ENCODE data around the gene FBLN7. TPM values are rescaled to one million over a fixed set of nuclear protein-coding genes. Genes with fewer than 3 reads are reported as not detected.

FBLN7 gene
- total and polyA plus RNA-seq, 4 donors, result 0.77 to 7.0 (median 1.9) TPM

DNA sequence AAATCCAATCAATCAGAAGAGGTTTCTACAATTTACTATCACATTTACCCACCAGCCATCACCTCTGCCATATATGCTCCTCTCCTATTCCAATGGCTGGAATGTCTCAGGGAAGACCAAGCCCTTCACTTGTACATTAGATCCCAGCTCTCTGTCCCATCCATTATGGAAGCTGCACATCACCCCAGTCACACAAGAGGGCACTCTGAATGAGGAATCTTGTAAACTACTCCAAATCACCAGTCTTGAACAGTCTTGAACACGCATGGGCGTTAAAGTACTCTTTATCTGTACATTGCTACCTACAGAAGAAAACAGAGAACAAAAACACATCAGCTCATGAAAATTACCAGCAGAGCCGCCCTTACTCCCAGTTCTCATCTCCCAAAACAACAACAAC lies 78.0 kb downstream of the FBLN7 start:
- no peak for TF ChIP-seq CTCF (IDR thresholded peaks at IDR 0.05; ENCODE audit: control extremely low read depth, extremely low read depth)
- peaks cover 0 to 2% (median under 1%) of the 10 kb centered on the region in 4 donors for H3K9me3 ChIP-seq (ENCODE audit: control insufficient read depth in 4 of 4, insufficient read depth in 3 of 4, low read length in 3 of 4)
- peak in 1 of 3 donors; percentile 6 for DNase-seq
- H3K36me3 ChIP-seq (ENCODE audit: control insufficient read depth in 4 of 4, insufficient read depth in 4 of 4, low read length in 4 of 4), result peaks cover 7 to 24% (median 11%) of the 10 kb centered on the region in 4 donors
- WGBS, 2 donors, result 95 to 96% methylated on average over 3 of the region's 3 CpGs
- H3K4me1 ChIP-seq (ENCODE audit: control insufficient read depth in 5 of 5, insufficient read depth in 5 of 5, low read length in 5 of 5), result no peaks in the 10 kb centered on the region
- ATAC-seq (ENCODE audit: insufficient read depth, low FRiP score), result no peak
- H3K4me3 ChIP-seq, result no peak overlapping the region
- H3K27ac ChIP-seq (ENCODE audit: low read depth in 1 of 2, low read length in 1 of 2), result no peak overlapping the region
- no peak overlapping the region for H3K9ac ChIP-seq (ENCODE audit: insufficient read depth in 1 of 2, low read length in 2 of 2)
- no peaks in the 10 kb centered on the region for H3K27me3 ChIP-seq (ENCODE audit: control insufficient read depth in 3 of 3, insufficient read depth in 3 of 3, low read length in 2 of 3)

GRCh38 chr2:112217854-112218253 lies 79.7 kb downstream of the FBLN7 start:
- no peak overlapping the region for H3K9ac ChIP-seq (ENCODE audit: insufficient read depth in 1 of 2, low read length in 2 of 2)
- H3K4me3 ChIP-seq, result no peak overlapping the region
- no peak for TF ChIP-seq CTCF (IDR thresholded peaks at IDR 0.05; ENCODE audit: control extremely low read depth, extremely low read depth)
- peaks cover 4 to 27% (median 16%) of the 10 kb centered on the region in 4 donors for H3K36me3 ChIP-seq (ENCODE audit: control insufficient read depth in 4 of 4, insufficient read depth in 4 of 4, low read length in 4 of 4)
- H3K27ac ChIP-seq (ENCODE audit: low read depth in 1 of 2, low read length in 1 of 2), result no peak overlapping the region
- no peaks in the 10 kb centered on the region for H3K27me3 ChIP-seq (ENCODE audit: control insufficient read depth in 3 of 3, insufficient read depth in 3 of 3, low read length in 2 of 3)
- ATAC-seq (ENCODE audit: insufficient read depth, low FRiP score) (no peak), DNase-seq (no peak)
- no peaks in the 10 kb centered on the region for H3K4me1 ChIP-seq (ENCODE audit: control insufficient read depth in 5 of 5, insufficient read depth in 5 of 5, low read length in 5 of 5)
- H3K9me3 ChIP-seq (ENCODE audit: control insufficient read depth in 4 of 4, insufficient read depth in 3 of 4, low read length in 3 of 4), result peaks cover 0 to 4% (median under 1%) of the 10 kb centered on the region in 4 donors

DNA sequence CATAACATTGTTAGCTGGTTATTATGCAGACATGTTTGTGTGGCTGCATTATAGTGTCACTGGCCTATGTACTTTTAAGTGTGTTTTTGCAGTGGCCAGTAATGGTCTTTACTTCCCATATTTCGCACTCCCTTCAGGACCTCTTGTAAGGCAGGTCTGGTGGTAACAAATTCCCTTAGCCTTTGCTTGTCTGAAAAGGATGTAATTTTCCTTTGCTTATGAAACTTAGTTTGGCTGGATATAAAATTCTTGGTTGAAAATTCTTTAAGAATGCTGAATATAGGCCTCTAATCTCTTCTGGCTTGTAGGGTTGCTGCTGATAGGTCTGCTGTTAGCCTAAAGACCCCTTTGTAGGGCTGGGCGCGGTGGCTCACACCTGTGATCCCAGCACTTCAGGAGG lies 82.0 kb downstream of the FBLN7 start:
- WGBS, 2 donors, result 99% methylated on average over 3 of the region's 3 CpGs
- DNase-seq (no peak), ATAC-seq (ENCODE audit: insufficient read depth, low FRiP score) (no peak)
- H3K27ac ChIP-seq (ENCODE audit: low read depth in 1 of 2, low read length in 1 of 2), result no peak overlapping the region
- H3K9ac ChIP-seq (ENCODE audit: insufficient read depth in 1 of 2, low read length in 2 of 2), result no peak overlapping the region
- peaks cover 4 to 22% (median 11%) of the 10 kb centered on the region in 4 donors for H3K36me3 ChIP-seq (ENCODE audit: control insufficient read depth in 4 of 4, insufficient read depth in 4 of 4, low read length in 4 of 4)
- peaks cover 0 to 4% (median 0%) of the 10 kb centered on the region in 4 donors for H3K9me3 ChIP-seq (ENCODE audit: control insufficient read depth in 4 of 4, insufficient read depth in 3 of 4, low read length in 3 of 4)
- H3K4me3 ChIP-seq, result no peak overlapping the region
- no peaks in the 10 kb centered on the region for H3K27me3 ChIP-seq (ENCODE audit: control insufficient read depth in 3 of 3, insufficient read depth in 3 of 3, low read length in 2 of 3)
- no peaks in the 10 kb centered on the region for H3K4me1 ChIP-seq (ENCODE audit: control insufficient read depth in 5 of 5, insufficient read depth in 5 of 5, low read length in 5 of 5)
- no peak for TF ChIP-seq CTCF (IDR thresholded peaks at IDR 0.05; ENCODE audit: control extremely low read depth, extremely low read depth)

GRCh38 chr2:112220831-112221230 lies 82.6 kb downstream of the FBLN7 start:
- ATAC-seq (ENCODE audit: insufficient read depth, low FRiP score) (no peak), DNase-seq (no peak)
- H3K9me3 ChIP-seq (ENCODE audit: control insufficient read depth in 4 of 4, insufficient read depth in 3 of 4, low read length in 3 of 4), result peaks cover 0 to 4% (median 0%) of the 10 kb centered on the region in 4 donors
- 97 to 99% methylated on average over 3 of the region's 3 CpGs for WGBS, 2 donors
- no peak overlapping the region for H3K4me3 ChIP-seq
- peaks cover 4 to 22% (median 11%) of the 10 kb centered on the region in 4 donors for H3K36me3 ChIP-seq (ENCODE audit: control insufficient read depth in 4 of 4, insufficient read depth in 4 of 4, low read length in 4 of 4)
- no peak overlapping the region for H3K27ac ChIP-seq (ENCODE audit: low read depth in 1 of 2, low read length in 1 of 2)
- H3K9ac ChIP-seq (ENCODE audit: insufficient read depth in 1 of 2, low read length in 2 of 2), result no peak overlapping the region
- H3K4me1 ChIP-seq (ENCODE audit: control insufficient read depth in 5 of 5, insufficient read depth in 5 of 5, low read length in 5 of 5), result no peaks in the 10 kb centered on the region
- TF ChIP-seq CTCF (IDR thresholded peaks at IDR 0.05; ENCODE audit: control extremely low read depth, extremely low read depth), result no peak
- H3K27me3 ChIP-seq (ENCODE audit: control insufficient read depth in 3 of 3, insufficient read depth in 3 of 3, low read length in 2 of 3), result no peaks in the 10 kb centered on the region
